Measurements from ENCODE around the gene MT2A. TPM values are rescaled to one million over a fixed set of nuclear protein-coding genes. Genes with fewer than 3 reads are reported as not detected.

MT2A gene
- total RNA-seq, 2 donors from 2014 or later: 643 to 1,788 TPM

GRCh38 chr16:56591377-56592060 lies 16.9 kb upstream of the MT2A start:
- intact Hi-C loops (cut with DNase I): no loop called here
- no peak for DNase-seq (ENCODE audit: low spot score)

GRCh38 chr16:56593573-56594291 lies 14.7 kb upstream of the MT2A start:
- intact Hi-C loops (cut with DNase I): no loop called here

GRCh38 chr16:56594292-56594619 lies 14.1 kb upstream of the MT2A start:
- DNase-seq (ENCODE audit: low spot score): no peak
- intact Hi-C loops (cut with DNase I): no loop called here

More at GRCh38 chr16:56593573-56594291, 14.7 kb upstream of the MT2A start:
- no peak for DNase-seq (ENCODE audit: low spot score)

GRCh38 chr16:56600398-56600999 lies 7.9 kb upstream of the MT2A start:
- intact Hi-C loops (cut with DNase I): no loop called here
- no peak for DNase-seq (ENCODE audit: low spot score)

- DNase-seq (ENCODE audit: low spot score): peak; percentile 60
Measured at GRCh38 chr16:56601325-56601724, 7.1 kb upstream of the MT2A start.

GRCh38 chr16:56603589-56603988 lies 4.8 kb upstream of the MT2A start:
- intact Hi-C loops (cut with DNase I): no loop called here
- no peak for DNase-seq (ENCODE audit: low spot score)

More at GRCh38 chr16:56601325-56601724, 7.1 kb upstream of the MT2A start:
- intact Hi-C loops (cut with DNase I): no loop called here

GRCh38 chr16:56604966-56605365 lies 3.4 kb upstream of the MT2A start:
- intact Hi-C loops (cut with DNase I): no loop called here
- peak; percentile 73 for DNase-seq (ENCODE audit: low spot score)

- DNase-seq (ENCODE audit: low spot score): no peak
- intact Hi-C loops (cut with DNase I): no loop called here
Measured at GRCh38 chr16:56605475-56605874, 2.9 kb upstream of the MT2A start.

GRCh38 chr16:56606071-56606475 lies 2.3 kb upstream of the MT2A start:
- intact Hi-C loops (cut with DNase I): no loop called here
- peak; percentile 90 for DNase-seq (ENCODE audit: low spot score)

GRCh38 chr16:56606476-56607108 lies 1.8 kb upstream of the MT2A start:
- DNase-seq (ENCODE audit: low spot score): no peak
- intact Hi-C loops (cut with DNase I): no loop called here

- DNase-seq (ENCODE audit: low spot score): peak; percentile 96
- intact Hi-C loops (cut with DNase I): no loop called here
Measured at GRCh38 chr16:56607109-56607618, 1.2 kb upstream of the MT2A start.

- intact Hi-C loops (cut with DNase I): no loop called here
- DNase-seq (ENCODE audit: low spot score): no peak
Measured at GRCh38 chr16:56607675-56608042, 725 bp upstream of the MT2A start.

GRCh38 chr16:56608876-56609462 lies 585 bp downstream of the MT2A start:
- intact Hi-C loops (cut with DNase I): no loop called here

GRCh38 chr16:56609463-56609921 lies 1.1 kb downstream of the MT2A start:
- intact Hi-C loops (cut with DNase I): no loop called here
- DNase-seq (ENCODE audit: low spot score): peak; percentile 89

More at GRCh38 chr16:56608876-56609462, 585 bp downstream of the MT2A start:
- peak; percentile 82 for DNase-seq (ENCODE audit: low spot score)

- intact Hi-C loops (cut with DNase I): no loop called here
- DNase-seq (ENCODE audit: low spot score): peak; percentile 90
Measured at GRCh38 chr16:56610017-56610608, 1.7 kb downstream of the MT2A start.

- intact Hi-C loops (cut with DNase I): no loop called here
- no peak for DNase-seq (ENCODE audit: low spot score)
Measured at GRCh38 chr16:56610609-56611111, 2.3 kb downstream of the MT2A start.

GRCh38 chr16:56611281-56611833 lies 3.0 kb downstream of the MT2A start:
- intact Hi-C loops (cut with DNase I): no loop called here
- peak; percentile 89 for DNase-seq (ENCODE audit: low spot score)

GRCh38 chr16:56613706-56614105 lies 5.3 kb downstream of the MT2A start:
- intact Hi-C loops (cut with DNase I): no loop called here
- no peak for DNase-seq (ENCODE audit: low spot score)

- intact Hi-C loops (cut with DNase I): no loop called here
- DNase-seq (ENCODE audit: low spot score): no peak
Measured at GRCh38 chr16:56614549-56614991, 6.2 kb downstream of the MT2A start.

Data from posterior vena cava (tissue), 2 donors.